ENCODE results near the gene DENND1B.
A peak's percentile ranks its signal among the peaks of the same experiment; 100 is the strongest.

DNA sequence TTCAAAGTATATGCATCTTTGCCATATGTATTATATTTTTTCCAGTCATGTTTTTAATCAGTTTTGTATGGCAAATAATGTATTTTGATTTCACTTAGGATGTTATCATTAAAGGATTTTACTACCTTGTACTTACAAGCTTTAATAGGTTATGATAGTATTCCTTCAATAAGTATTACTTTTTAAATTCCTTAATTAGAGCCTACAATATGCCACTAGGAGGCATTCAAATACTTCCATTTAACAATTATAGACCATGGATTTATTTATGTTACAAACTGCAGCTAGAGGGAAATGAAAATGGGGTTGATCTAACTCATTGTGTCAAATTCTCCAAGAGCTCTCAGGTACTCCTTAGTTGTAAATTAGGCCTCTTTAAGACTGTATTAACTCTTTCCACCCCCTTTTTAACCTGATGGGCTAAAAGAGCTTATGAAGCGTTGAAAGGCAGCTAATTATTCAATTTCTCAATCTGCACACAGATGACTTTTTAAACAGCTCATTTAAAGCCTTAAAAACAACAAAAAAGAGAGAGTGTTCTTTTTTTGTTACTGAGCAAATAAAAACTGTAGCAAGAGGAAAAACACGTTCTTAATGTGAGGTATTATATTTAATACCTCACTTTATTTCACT lies 156.2 kb downstream of the DENND1B start:
- TF ChIP-seq, protein P1, sequence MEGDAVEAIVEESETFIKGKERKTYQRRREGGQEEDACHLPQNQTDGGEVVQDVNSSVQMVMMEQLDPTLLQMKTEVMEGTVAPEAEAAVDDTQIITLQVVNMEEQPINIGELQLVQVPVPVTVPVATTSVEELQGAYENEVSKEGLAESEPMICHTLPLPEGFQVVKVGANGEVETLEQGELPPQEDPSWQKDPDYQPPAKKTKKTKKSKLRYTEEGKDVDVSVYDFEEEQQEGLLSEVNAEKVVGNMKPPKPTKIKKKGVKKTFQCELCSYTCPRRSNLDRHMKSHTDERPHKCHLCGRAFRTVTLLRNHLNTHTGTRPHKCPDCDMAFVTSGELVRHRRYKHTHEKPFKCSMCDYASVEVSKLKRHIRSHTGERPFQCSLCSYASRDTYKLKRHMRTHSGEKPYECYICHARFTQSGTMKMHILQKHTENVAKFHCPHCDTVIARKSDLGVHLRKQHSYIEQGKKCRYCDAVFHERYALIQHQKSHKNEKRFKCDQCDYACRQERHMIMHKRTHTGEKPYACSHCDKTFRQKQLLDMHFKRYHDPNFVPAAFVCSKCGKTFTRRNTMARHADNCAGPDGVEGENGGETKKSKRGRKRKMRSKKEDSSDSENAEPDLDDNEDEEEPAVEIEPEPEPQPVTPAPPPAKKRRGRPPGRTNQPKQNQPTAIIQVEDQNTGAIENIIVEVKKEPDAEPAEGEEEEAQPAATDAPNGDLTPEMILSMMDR (IDR thresholded peaks at IDR 0.05 in 2 of 3, conservative IDR thresholded peaks at IDR 0.05 in 1 of 3; ENCODE audit: borderline replicate concordance in 1 of 3, insufficient read depth in 1 of 3, low read depth in 2 of 3, low read length in 2 of 3) = peak; percentile 14 to 70 (median 55); a peak in 4 of 6 replicates
- TF ChIP-seq ELF1 (IDR thresholded peaks at IDR 0.05; ENCODE audit: borderline replicate concordance, low read depth) (no peak), EZH2 (IDR thresholded peaks at IDR 0.05) (no peak)

Data from HCT116 (cell line).